ENCODE measurements around the gene IPO8.

- TF ChIP-seq CTCF (IDR thresholded peaks at IDR 0.05) (no peak), POLR2AphosphoS5 (IDR thresholded peaks at IDR 0.05) (no peak)
Observed at GRCh38 chr12:30635385-30635784, 60.3 kb downstream of the IPO8 start.
